NCI-H510A (cell line): ENCODE data around the gene LGR4.

Experiments used
- DNase-seq: peaks from one replicate; lab custom pipeline; 2025; lab: John Stamatoyannopoulos, UW

The LGR4 gene

GRCh38 chr11:27401833-27402316 lies 70.7 kb downstream of the LGR4 start:
- no peak for DNase-seq

DNA sequence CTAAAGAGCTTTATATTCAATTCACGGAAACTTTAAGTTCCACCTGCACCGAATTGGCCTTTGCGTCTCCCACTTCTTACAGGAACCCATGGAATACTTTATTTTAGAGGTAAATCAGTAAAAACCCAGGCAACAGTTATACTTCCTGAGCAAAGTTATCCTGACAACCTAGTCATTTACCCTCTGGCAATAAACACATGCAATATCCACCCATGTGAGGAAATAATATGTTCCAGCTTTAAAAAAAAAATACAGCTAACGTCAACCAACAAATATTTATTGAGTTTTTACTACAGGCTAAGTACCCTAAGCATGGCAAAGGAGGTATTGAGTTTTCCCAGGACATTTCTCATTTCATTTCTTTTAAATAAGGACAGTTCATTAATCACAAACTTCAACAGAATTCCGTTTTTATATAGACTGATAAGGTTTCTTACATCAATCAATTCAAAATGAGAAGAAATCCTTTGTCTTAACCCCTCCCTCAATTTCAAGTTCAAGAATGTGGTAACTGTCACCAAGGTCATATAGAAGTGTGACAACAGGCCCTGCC lies 71.2 kb downstream of the LGR4 start:
- DNase-seq: no peak

- no peak for DNase-seq
Observed at GRCh38 chr11:27398400-27398770, 74.2 kb downstream of the LGR4 start.

- no peak for DNase-seq
Observed at GRCh38 chr11:27397624-27398399, 74.8 kb downstream of the LGR4 start.

DNA sequence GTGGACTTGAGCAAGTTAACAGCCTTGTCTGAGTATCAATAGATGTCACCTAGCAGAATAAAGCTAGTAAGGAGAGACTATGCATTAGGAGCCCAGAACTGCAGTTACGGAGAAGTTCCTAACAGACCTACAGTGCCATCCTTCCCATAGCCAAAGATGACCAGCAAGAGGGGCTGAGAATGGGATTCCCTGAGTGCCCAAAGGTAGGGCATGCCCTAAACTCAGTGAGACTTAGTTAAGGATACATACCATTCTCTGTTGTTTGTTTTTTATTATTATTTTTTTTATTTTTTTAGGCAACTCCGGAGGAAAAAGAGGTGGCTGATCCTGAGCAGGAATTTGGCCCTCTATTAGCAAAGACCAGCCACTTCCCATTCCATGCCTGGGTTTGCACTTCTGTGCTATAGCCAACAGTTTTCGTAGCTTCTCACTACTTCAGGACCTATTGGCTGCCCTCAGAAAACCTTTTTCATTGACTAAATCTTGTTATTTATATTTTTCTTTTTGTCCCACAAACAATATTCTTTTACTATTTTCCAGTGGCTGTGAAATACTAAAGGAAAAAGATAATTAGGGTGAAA lies 76.2 kb downstream of the LGR4 start:
- DNase-seq: no peak

- no peak for DNase-seq
Observed at GRCh38 chr11:27395556-27396258, 76.9 kb downstream of the LGR4 start.

- DNase-seq: no peak
Observed at GRCh38 chr11:27394781-27395228, 77.8 kb downstream of the LGR4 start.

- no peak for DNase-seq
Observed at GRCh38 chr11:27392278-27393114, 80.1 kb downstream of the LGR4 start.

- no peak for DNase-seq
Observed at GRCh38 chr11:27391331-27392015, 81.1 kb downstream of the LGR4 start.

- no peak for DNase-seq
Observed at GRCh38 chr11:27390318-27391295, 82.0 kb downstream of the LGR4 start.

GRCh38 chr11:27388869-27389268 lies 83.7 kb downstream of the LGR4 start:
- no peak for DNase-seq

GRCh38 chr11:27388001-27388400 lies 84.6 kb downstream of the LGR4 start:
- no peak for DNase-seq

DNA sequence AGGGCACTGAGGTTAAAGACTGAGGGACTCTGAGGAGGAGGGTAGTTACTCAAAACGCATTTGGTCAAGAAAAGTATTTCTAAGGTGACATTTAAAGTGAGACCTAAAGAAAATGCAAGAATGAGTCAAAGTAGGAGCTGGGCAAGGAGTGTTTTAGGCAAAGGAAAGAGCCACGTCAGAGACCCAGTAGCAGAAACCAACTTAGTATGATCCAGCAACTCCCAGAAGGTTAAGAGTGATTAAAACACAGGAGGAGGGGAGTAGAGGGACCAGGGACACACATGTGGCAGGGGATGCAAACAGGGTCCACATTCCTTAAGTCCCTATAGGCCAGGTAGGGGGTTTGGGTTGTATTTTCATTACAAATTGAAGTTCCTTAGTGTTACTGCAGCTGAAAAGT lies 85.2 kb downstream of the LGR4 start:
- DNase-seq: no peak

- no peak for DNase-seq
Observed at GRCh38 chr11:27386181-27386845, 86.3 kb downstream of the LGR4 start.

GRCh38 chr11:27385245-27385644 lies 87.3 kb downstream of the LGR4 start:
- DNase-seq: no peak

DNA sequence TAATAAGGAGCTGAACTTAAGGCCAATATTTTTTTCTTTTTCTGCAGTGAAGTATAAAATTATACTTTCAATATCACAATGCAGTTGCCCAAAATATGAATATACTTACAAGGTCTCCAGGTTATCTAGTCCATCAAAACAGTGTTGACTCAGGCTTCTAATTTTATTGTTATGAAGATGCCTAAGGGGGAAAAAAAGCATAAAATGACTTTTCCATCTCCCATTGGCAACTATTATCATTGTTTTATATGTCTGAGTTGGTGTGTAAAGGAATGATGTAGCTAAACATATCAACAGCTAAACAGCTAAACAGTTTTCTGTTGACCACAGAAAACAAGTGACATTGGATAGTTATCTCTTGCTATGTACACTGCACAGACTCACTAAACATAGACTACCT lies 88.4 kb downstream of the LGR4 start:
- no peak for DNase-seq

DNA sequence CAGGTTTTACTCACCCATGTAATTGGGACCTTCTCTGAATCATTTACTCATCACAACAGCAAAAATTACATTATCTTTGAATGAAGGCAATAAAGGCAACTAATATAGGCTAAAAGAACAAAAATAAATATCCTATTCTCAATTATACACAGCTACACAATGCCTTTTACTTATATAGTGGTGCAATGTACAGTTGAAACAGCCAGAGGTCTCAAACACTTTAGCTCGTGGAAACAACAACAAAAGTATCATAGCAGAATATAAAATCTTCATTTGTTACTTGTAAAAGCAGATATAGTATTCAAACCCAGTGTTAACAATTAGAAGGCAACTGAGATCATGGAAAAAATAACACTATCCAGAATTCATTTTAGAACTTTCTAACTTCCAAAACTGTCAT lies 88.9 kb downstream of the LGR4 start:
- DNase-seq: no peak

GRCh38 chr11:27381238-27381666 lies 91.3 kb downstream of the LGR4 start:
- no peak for DNase-seq

DNA sequence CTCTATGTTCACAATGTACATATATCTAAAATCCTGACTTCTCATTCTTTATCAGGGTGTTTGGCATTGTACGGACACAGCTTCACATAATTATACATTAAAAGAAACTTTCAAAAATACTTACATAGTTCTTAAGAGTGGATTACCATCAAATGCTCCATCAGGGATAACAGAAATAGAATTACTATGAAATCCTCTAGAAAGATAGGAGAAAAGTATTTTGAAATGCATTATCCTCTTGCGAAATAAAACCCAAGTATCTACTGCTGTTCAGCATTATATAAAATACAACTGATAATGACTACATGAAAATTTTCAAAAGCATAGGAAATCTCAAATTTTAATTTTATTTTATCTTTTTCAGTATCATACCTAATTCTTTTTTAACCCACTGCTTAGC lies 91.8 kb downstream of the LGR4 start:
- DNase-seq: no peak
